Cardiac muscle cell (in vitro differentiated cells and primary cell): Measurements from ENCODE around the gene ENOX1. TPM values are rescaled to one million over a fixed set of nuclear protein-coding genes. Genes with fewer than 3 reads are reported as not detected.
"Not testable (repeated sequence)": the region's sequence is repeated elsewhere in the genome, so short reads cannot be mapped to it uniquely, and the experiment has no call there.

ENCODE experiments used
- DNase-seq, 2 donors: peaks; one replicate each; pipeline versions ENCODE4 v3.0.0 to v3.0.0-alpha.2; 2010 to 2017; ENCODE audit warnings: low read depth in 1 of 2, low spot score in 1 of 2
- H3K27ac ChIP-seq: fragments of 200-600 bp; sonication (generic); 2 replicates; pipeline ENCODE4 v1.5.1; 2016
- H3K27me3 ChIP-seq: fragments of 200-600 bp; sonication (generic); 2 replicates; pipeline ENCODE4 v1.6.0; 2016; ENCODE audit warnings: control low read depth
- H3K36me3 ChIP-seq: fragments of 200-600 bp; sonication (generic); 2 replicates; pipeline ENCODE4 v1.5.1; 2016; ENCODE audit warnings: control low read depth
- H3K4me1 ChIP-seq: fragments of 200-600 bp; sonication (generic); 2 replicates; pipeline ENCODE4 v1.8.1; 2017; ENCODE audit warnings: low read depth, mild to moderate bottlenecking, mixed run types
- H3K4me3 ChIP-seq: fragments of 200-600 bp; sonication (generic); 2 replicates; pipeline ENCODE4 v1.5.1; 2016; ENCODE audit warnings: mild to moderate bottlenecking
- H3K9me3 ChIP-seq: fragments of 200-600 bp; sonication (generic); 2 replicates; pipeline ENCODE4 v1.5.1; 2017; ENCODE audit warnings: low read depth, mild to moderate bottlenecking, control low read depth
- CTCF ChIP-seq: IDR thresholded peaks from 2 replicates; pipeline ENCODE4 v1.5.1; 2012; ENCODE audit warnings: low read depth, mild to moderate bottlenecking, low read length
- polyA plus RNA-seq: library from polyadenylated mRNA; unstranded; fragments of >200 nt; fragmentation: Nextera tagmentation; extraction: Ambion mirVana; gene quantifications from 2 replicates; pipeline ENCODE4 v1.2.1, GENCODE V29; 2016
- total RNA-seq: library from RNA; depleted of rRNA; stranded (reverse); fragments of >200 nt; gene quantifications from 2 replicates; pipeline ENCODE4 v1.2.3, GENCODE V29; 2016

The ENOX1 gene
- total and polyA plus RNA-seq, 2 experiments from 2014 or later: 2.0 to 5.1 TPM

GRCh38 chr13:43424412-43424811 is 362.4 kb downstream of the ENOX1 start:
- no peak overlapping the region for H3K4me3 ChIP-seq
- TF ChIP-seq CTCF: no peak
- H3K9me3 ChIP-seq: no peaks in the 10 kb centered on the region
- H3K36me3 ChIP-seq: no peaks in the 10 kb centered on the region
- no peaks in the 10 kb centered on the region for H3K27me3 ChIP-seq
- H3K27ac ChIP-seq: no peak overlapping the region
- H3K4me1 ChIP-seq: peaks cover 19% of the 10 kb centered on the region
- DNase-seq: no peak

GRCh38 chr13:43422116-43422515 is 364.7 kb downstream of the ENOX1 start:
- H3K4me3 ChIP-seq: no peak overlapping the region
- no peak for TF ChIP-seq CTCF
- no peak for DNase-seq
- H3K27ac ChIP-seq: no peak overlapping the region
- no peaks in the 10 kb centered on the region for H3K36me3 ChIP-seq
- H3K4me1 ChIP-seq: peaks cover 7% of the 10 kb centered on the region
- no peaks in the 10 kb centered on the region for H3K9me3 ChIP-seq
- H3K27me3 ChIP-seq: no peaks in the 10 kb centered on the region

- not testable (repeated sequence) for H3K4me1 ChIP-seq, DNase-seq, H3K27me3 ChIP-seq, H3K4me3 ChIP-seq, H3K9me3 ChIP-seq, H3K27ac ChIP-seq, H3K36me3 ChIP-seq
Measured at GRCh38 chr13:43416842-43417241, 369.9 kb downstream of the ENOX1 start.

GRCh38 chr13:43416408-43416807 is 370.4 kb downstream of the ENOX1 start:
- H3K36me3 ChIP-seq, H3K4me1 ChIP-seq, H3K4me3 ChIP-seq, H3K9me3 ChIP-seq, DNase-seq, H3K27me3 ChIP-seq, H3K27ac ChIP-seq: not testable (repeated sequence)

- not testable (repeated sequence) for H3K9me3 ChIP-seq, H3K27me3 ChIP-seq, H3K4me1 ChIP-seq, DNase-seq, H3K36me3 ChIP-seq, H3K4me3 ChIP-seq, H3K27ac ChIP-seq
Measured at GRCh38 chr13:43415903-43416391, 370.8 kb downstream of the ENOX1 start.

- Histone ChIP-seq H3K36me3 (no peaks in the 10 kb centered on the region), H3K27me3 (no peaks in the 10 kb centered on the region), H3K4me1 (no peaks in the 10 kb centered on the region), H3K27ac (no peak overlapping the region), H3K9me3 (no peaks in the 10 kb centered on the region), H3K4me3 (no peak overlapping the region)
- no peak for TF ChIP-seq CTCF
- no peak for DNase-seq
Measured at GRCh38 chr13:43414111-43414510, 372.7 kb downstream of the ENOX1 start.

- no peaks in the 10 kb centered on the region for H3K36me3 ChIP-seq
- TF ChIP-seq CTCF: no peak
- no peak for DNase-seq
- no peaks in the 10 kb centered on the region for H3K4me1 ChIP-seq
- no peaks in the 10 kb centered on the region for H3K27me3 ChIP-seq
- H3K4me3 ChIP-seq: no peak overlapping the region
- no peak overlapping the region for H3K27ac ChIP-seq
- H3K9me3 ChIP-seq: no peaks in the 10 kb centered on the region
Measured at GRCh38 chr13:43411741-43412140, 375.0 kb downstream of the ENOX1 start.
